ENCODE results near the gene ARHGEF17. TPM values are rescaled to one million over a fixed set of nuclear protein-coding genes. Genes with fewer than 3 reads are reported as not detected.

Gene ARHGEF17
- polyA plus RNA-seq, 2 of the 4 experiments (the other 2 are of a cell fraction): 7.0 to 16.2 TPM

- TF ChIP-seq USF2 (IDR thresholded peaks at IDR 0.05) (no peak), NPAS2 (CRISPR knock-in tag; IDR thresholded peaks at IDR 0.05; ENCODE audit: borderline replicate concordance) (no peak), HEYL (CRISPR knock-in tag; IDR thresholded peaks at IDR 0.05) (no peak), KDM1A (IDR thresholded peaks at IDR 0.05; ENCODE audit: low read depth) (no peak), ELK1 (IDR thresholded peaks at IDR 0.05; ENCODE audit: low read depth, low read length) (no peak), CHD4 (IDR thresholded peaks at IDR 0.05; ENCODE audit: borderline replicate concordance) (no peak), RARB (CRISPR knock-in tag; IDR thresholded peaks at IDR 0.05) (no peak), RFX5 (IDR thresholded peaks at IDR 0.05) (no peak), JUNB (IDR thresholded peaks at IDR 0.05) (no peak), E2F6 (IDR thresholded peaks at IDR 0.05; ENCODE audit: borderline replicate concordance, low read depth) (no peak), ZC3H11A (IDR thresholded peaks at IDR 0.05) (no peak), PHF8 (IDR thresholded peaks at IDR 0.05; ENCODE audit: borderline replicate concordance, low read depth) (no peak)
Measured at GRCh38 chr11:73395297-73396208, 87.5 kb downstream of the ARHGEF17 start (continued).

GRCh38 chr11:73396251-73396930 lies 88.3 kb downstream of the ARHGEF17 start:
- ATAC-seq: no peak
- DNase-seq (ENCODE audit: low read depth in 1 of 2, low spot score in 1 of 2): no peak
- ChIA-PET CTCF (interaction anchor here (0.6 to 24.4 kb wide), 8 partner anchors 14 to 266 kb away, joined by 3 to 667 read pairs (median 8); partner anchors contain the start of genes ARHGEF17, FCHSD2 and RELT), POLR2A (no interaction called here)
- WGBS (ENCODE audit: missing lambda C conversion rate): 87% methylated on average over 6 of the region's 6 CpGs
- no peak for TF ChIP-seq SMC3 (IDR thresholded peaks at IDR 0.05)
- no peak for TF ChIP-seq RARB (CRISPR knock-in tag; IDR thresholded peaks at IDR 0.05)
- no peak for TF ChIP-seq KDM5A (IDR thresholded peaks at IDR 0.05)
- TF ChIP-seq MAZ (IDR thresholded peaks at IDR 0.05; ENCODE audit: borderline replicate concordance, low read depth, low read length): no peak
- no peak for TF ChIP-seq FOXS1 (CRISPR knock-in tag; IDR thresholded peaks at IDR 0.05)
- TF ChIP-seq ESRRA (IDR thresholded peaks at IDR 0.05; ENCODE audit: borderline replicate concordance, low read length): no peak
- no peak for TF ChIP-seq HDAC2 (IDR thresholded peaks at IDR 0.05)
- no peak for TF ChIP-seq NFE2L2 (conservative IDR thresholded peaks at IDR 0.05; ENCODE audit: low read length)
- Histone ChIP-seq H3K4me3 (no peak overlapping the region), H3K4me1 (peaks cover 3% of the 10 kb centered on the region; the same call in 1 of the 3 replicates), H3K4me2 (no peak overlapping the region), H3K27ac (no peak overlapping the region), H3K9me3 (no peaks in the 10 kb centered on the region)
- no peak for FAIRE-seq

- no peak for DNase-seq (ENCODE audit: low read depth in 1 of 2, low spot score in 1 of 2)
- Histone ChIP-seq H3K9me3 (no peaks in the 10 kb centered on the region), H3K27ac (no peak overlapping the region), H3K4me1 (peaks cover 3% of the 10 kb centered on the region; the same call in 1 of the 3 replicates), H3K4me3 (no peak overlapping the region), H3K4me2 (no peak overlapping the region)
- FAIRE-seq: no peak
- ChIA-PET CTCF (interaction anchor here (0.6 to 24.4 kb wide), 8 partner anchors 13 to 265 kb away, joined by 3 to 667 read pairs (median 8); partner anchors contain the start of genes ARHGEF17, FCHSD2 and RELT), POLR2A (no interaction called here)
- ATAC-seq: no peak
- WGBS (ENCODE audit: missing lambda C conversion rate): 84% methylated on average over 7 of the region's 7 CpGs
- TF ChIP-seq MAX (IDR thresholded peaks at IDR 0.05): no peak
- TF ChIP-seq FOXS1 (CRISPR knock-in tag; IDR thresholded peaks at IDR 0.05): no peak
- TF ChIP-seq RFX5 (IDR thresholded peaks at IDR 0.05): no peak
- no peak for TF ChIP-seq JUN (IDR thresholded peaks at IDR 0.05)
- no peak for TF ChIP-seq BCL3 (IDR thresholded peaks at IDR 0.05)
- TF ChIP-seq PHF8 (IDR thresholded peaks at IDR 0.05; ENCODE audit: borderline replicate concordance, low read depth): no peak
- no peak for TF ChIP-seq HDAC2 (IDR thresholded peaks at IDR 0.05)
- TF ChIP-seq REST (IDR thresholded peaks at IDR 0.05): no peak
- no peak for TF ChIP-seq NFE2L2 (conservative IDR thresholded peaks at IDR 0.05; ENCODE audit: low read length)
- TF ChIP-seq ZSCAN20 (CRISPR knock-in tag; IDR thresholded peaks at IDR 0.05): no peak
Measured at GRCh38 chr11:73396985-73397384, 88.9 kb downstream of the ARHGEF17 start.

Measured in A549 (cell line).